ENCODE measurements around the gene PSMD1.

PSMD1 gene

DNA sequence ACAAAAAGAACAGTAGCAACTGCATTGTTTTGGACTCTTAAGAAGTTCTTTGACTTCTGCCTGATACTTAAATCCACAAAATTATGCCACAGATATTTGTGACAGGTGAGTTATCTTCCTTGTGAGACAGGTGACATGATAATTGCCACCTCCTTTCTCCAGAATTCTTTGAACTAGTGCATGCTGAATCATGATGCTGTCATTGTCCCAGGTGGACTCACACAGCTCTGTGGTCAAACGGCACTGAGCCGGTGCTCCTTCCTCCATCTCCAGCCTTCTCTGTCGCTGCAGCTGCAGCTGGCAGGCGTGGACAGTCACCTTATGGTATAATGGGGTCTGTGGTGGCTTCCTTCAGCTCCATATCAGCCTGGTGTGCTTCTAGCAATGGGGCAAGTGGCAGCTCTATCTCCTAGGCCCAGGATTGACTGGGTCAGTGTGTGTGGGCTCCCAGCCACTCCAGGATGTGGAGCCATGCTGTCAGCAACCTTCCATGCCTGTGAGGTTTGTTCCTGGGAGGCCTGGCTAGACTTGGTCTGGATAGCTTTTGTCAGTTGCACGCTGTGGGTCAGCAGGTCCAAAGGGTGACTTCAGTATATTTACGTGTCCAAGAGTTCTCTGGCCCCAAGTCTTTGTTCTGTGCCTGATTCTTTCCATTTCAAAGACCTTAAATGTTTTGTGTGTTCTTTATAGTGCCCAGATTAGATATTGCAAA lies 157.4 kb downstream of the PSMD1 start:
- no peak for DNase-seq

DNA sequence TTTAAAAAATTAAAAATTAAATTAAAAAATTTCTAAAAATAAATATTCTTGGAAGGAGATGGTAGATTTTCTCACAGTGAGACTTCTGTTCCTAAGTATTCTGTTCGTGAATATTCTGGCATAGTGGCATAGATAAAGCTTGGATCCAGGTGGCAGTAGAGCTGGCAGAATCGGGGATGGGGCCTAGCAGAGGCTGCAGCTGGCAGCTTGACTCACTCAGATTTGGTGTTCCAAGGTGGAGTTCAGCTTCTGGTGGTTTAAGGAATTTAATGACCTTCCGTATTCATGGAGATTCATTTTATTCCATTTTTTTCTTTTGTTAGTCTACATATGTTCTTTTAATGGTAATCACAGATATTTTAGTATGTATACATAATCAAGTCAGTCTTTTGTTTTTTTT lies 161.7 kb downstream of the PSMD1 start:
- no peak for DNase-seq

DNA sequence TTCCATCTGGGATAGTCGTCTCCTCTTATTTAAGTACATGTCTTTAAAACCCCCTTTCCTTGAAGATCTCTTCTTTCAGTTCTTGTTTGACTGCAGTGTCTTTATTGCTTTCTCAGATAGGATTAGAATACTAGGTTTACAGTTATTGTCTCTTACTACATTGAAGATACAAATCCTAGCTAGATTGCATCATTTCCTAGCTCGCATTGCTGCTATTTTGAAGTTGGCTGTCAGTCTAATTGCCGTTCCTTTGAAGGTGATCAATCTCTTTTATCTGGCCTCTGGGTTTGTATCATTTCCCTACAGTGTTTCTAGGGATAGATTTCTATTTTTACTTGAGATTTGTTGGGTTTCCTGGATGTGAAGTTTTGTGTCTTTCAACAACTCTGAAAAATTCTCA lies 162.6 kb downstream of the PSMD1 start:
- no peak for DNase-seq

DNA sequence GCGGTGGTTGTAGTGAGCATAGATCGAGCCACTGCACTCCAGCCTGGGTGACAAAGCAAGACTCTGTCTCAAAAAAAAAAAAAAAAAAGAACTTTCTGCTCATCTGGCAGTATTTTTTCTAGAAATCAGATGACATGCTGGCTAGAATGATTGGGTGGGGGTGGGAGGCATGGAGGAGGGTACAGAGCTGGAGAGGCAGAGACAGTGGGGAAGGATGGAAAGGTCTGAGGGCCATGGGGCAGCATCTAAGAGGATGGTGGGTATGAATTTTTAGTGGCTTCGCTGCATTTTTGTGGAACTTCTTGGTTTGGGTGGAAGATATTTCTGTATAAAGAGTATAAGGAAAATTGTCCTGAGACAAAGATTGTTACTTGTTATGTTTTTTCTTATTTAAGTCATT lies 165.1 kb downstream of the PSMD1 start:
- DNase-seq: no peak

Measured in CD4-positive, alpha-beta T cell treated with Interferon alpha-2 for 1 hour (primary cell).